HG03469 (cell line): ENCODE measurements around the gene HLA-B.
"Not testable (repeated sequence)": the region's sequence is repeated elsewhere in the genome, so short reads cannot be mapped to it uniquely, and the experiment has no call there.

Experiments
- ATAC-seq: cut with Tn5 transposase; IDR thresholded peaks from one replicate; pipeline ENCODE4 v1.9.1; 2021; ENCODE audit warnings: mild to moderate bottlenecking, moderate library complexity, moderate number of reproducible peaks; ENCODE audit not compliant: unreplicated experiment

HLA-B gene

GRCh38 chr6:31356946-31357466 is at the start of gene HLA-B:
Gene HLA-B (minus strand): TSS chr6:31357179. CDS start chr6:31357158, 21 bp downstream.
- ATAC-seq, result peak; percentile 80

DNA sequence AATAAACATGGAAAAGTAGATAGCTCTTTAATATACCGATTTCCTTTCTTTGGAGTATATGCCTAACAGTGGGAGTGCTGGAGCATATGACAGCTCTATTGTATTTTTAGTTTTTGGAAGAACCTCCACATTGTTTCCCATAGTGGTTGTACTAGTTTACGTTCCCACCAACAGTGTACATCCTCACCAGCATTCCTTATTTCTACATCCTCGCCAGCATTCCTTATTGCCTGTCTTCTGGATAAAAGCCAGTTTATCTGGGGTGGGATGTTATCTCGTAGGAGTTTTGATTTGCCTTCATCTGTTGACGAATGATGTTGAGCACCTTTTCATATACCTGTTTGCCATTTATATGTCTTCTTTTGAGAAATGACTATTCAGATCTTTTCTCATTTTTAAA is 49.0 kb upstream of the HLA-B start:
- no peak for ATAC-seq

- ATAC-seq, result not testable (repeated sequence)
Observed at GRCh38 chr6:31404061-31404364, 47.0 kb upstream of the HLA-B start.

- ATAC-seq, result no peak
Observed at GRCh38 chr6:31403283-31404060, 46.5 kb upstream of the HLA-B start, which contains the start of gene MICA. Gene MICA (plus strand): TSS chr6:31403595. CDS start chr6:31403633, 38 bp downstream.

- no peak for ATAC-seq
Observed at GRCh38 chr6:31402324-31403282, 45.6 kb upstream of the HLA-B start.

DNA sequence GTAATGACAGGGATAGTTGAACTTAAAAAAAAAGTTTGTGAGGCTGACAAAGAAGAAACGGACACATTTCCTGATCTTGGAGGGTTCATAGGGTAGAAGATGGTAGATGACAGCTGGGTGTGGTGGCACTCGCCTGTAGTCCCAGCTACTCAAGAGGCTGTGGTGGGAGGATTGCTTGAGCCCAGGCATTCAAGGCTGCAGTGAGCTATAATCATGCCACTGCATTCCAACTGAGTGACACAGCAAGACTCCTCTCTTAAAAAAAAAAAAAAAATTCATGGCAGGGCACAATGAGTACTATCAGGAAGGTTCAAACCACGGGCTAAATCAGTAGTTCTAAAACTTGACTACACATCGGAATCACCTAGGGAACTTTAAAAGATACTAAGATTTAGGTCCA is 44.4 kb upstream of the HLA-B start:
- no peak for ATAC-seq

- ATAC-seq, result no peak
Observed at GRCh38 chr6:31400467-31401289, 43.7 kb upstream of the HLA-B start.

GRCh38 chr6:31399589-31400466 is 42.8 kb upstream of the HLA-B start:
- no peak for ATAC-seq

DNA sequence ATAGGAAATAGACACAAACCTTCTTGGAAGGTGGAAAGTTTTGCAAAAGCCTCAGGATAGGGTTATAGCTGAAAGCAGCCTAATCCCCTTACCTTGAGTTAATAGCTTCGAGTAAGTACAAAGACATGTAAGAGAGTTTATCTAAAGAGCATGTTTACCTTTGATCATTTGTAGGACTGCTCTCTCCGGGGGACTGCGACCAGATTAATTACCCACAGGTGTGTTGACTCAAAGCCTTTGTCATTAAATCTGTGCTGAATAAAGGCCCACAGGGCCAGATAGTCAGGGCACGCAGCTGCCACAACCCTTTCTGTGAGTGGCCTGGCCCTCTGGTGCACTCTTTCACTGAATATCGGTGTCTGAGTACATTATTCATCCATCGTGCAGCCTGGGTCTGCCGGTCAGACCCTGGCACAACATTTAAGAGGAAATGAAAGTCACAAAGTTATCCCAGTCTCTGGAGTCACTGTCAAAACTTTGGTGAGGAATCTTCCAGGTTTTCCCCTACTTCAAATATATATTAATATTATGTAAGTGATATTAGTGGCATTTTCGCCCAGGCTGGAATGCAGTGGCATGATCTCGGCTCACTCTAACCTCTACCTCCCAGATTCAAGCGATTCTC is 41.0 kb upstream of the HLA-B start:
- no peak for ATAC-seq

DNA sequence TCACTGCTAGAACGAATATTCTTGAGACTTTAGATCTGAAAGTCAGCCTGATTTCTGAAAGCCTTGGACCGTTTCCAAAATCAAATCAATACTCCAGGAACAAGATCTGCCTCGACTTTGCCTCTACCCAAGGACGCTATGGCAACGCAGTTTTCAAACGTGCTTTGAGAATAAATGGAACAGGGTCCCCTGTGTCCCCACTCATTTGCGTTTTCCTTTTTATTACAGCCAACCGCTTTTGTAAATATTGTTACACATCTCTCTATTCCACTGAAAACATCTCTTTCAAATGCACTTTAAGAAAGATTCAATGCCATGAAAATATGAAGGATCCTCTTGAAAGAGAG is 40.1 kb upstream of the HLA-B start:
- ATAC-seq, result not testable (repeated sequence)

- no peak for ATAC-seq
Observed at GRCh38 chr6:31396422-31397152, 39.6 kb upstream of the HLA-B start.

DNA sequence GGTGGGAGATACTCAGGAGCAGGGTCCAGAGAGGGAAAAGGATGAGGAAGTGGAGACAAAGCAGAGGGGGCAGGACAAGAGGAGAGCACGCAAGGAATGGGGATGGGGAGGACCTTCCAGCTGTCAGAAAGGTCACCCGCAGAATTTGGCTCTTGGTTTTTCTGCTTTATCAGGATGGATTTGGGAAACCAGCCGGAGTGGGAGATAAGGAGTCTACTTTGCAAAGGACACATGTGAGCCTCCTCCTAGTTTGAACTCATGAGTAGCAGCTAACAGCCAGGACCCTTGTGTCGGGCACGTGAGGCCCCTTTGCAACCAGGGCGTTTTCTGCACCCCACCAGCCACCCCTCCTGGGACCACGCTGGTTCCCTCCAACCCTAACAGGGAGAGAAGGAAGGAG is 38.9 kb upstream of the HLA-B start:
- no peak for ATAC-seq

DNA sequence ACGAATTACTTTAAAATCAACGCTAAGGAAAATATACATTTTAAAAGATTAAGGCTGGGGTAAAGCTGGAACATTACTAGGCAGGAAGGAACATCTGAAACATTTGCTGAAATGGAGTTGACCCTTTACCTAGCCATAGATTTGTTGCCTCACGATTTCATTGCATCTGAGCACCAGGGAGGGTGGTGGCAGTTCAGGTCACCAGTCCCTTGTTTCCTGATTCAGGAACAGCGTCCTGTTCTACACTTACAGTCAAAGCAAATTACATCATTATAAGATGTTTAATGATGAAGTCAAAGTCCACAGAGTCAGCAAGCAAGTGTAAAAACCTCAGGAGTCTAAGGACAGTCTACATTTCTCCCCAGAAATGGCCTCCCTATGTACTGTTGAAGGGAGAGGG is 37.4 kb upstream of the HLA-B start:
- no peak for ATAC-seq

DNA sequence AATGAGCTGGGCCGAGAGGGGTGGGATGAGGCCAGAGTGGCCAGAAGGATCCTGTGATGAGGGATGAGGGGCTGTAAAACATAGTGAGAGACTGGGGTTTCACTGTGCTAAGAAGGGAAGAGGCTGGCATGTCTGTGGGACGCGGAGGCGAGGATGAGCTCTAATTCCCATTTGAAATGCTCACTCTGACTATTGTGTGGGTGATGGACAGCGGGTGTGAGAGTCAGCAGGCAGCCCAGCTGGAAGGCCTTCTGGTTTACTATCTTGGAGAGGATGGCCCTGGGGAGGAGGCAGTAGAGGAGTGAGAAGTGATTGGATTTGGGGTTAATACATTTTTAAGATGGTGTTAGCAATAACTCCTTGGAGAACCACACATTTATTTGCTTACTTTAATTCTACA is 37.0 kb upstream of the HLA-B start:
- ATAC-seq, result no peak

- ATAC-seq, result not testable (repeated sequence)
Observed at GRCh38 chr6:31389802-31390132, 32.8 kb upstream of the HLA-B start.

GRCh38 chr6:31388916-31389801 is 32.2 kb upstream of the HLA-B start:
- not testable (repeated sequence) for ATAC-seq

DNA sequence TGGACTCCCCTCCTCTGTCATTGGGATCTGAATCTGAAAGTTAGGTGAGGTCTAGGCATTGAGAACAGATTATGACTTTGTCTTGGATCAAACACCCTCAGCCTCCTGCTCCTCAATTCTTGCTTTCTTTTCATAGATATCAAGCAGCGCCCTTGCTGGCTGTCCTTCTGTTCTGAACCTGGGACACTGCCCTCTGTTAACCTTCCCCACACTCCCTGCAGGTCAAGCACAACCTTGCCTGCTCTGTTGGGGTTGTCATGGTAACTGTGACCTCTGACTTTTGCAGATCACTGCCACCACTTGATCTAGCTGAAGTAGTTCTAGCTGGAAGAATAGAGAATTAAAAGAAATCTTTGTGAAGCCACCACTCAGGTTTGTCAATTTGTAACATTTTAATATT is 30.0 kb upstream of the HLA-B start:
- ATAC-seq, result no peak

- ATAC-seq, result no peak
Observed at GRCh38 chr6:31386099-31386498, 29.1 kb upstream of the HLA-B start.
